AG09309 (cell line): ENCODE data around the gene RBM38.

Experiments used
- DNase-seq: peaks from one replicate; pipeline ENCODE4 v3.0.0-alpha.2; 2010; ENCODE audit warnings: low read depth
- H3K4me3 ChIP-seq: 2 replicates; pipeline ENCODE4 v1.5.1; 2011; ENCODE audit warnings: mild to moderate bottlenecking, low read depth, low read length, moderate library complexity; ENCODE audit not compliant: control insufficient read depth
- TF ChIP-seq, protein P1 (sequence below): IDR thresholded peaks from 2 replicates; pipeline ENCODE4 v1.5.1; 2011; ENCODE audit warnings: mild to moderate bottlenecking, low read depth, low read length, inconsistent platforms; ENCODE audit not compliant: insufficient read depth, control insufficient read depth; ENCODE audit errors: missing control alignments

Gene RBM38

DNA sequence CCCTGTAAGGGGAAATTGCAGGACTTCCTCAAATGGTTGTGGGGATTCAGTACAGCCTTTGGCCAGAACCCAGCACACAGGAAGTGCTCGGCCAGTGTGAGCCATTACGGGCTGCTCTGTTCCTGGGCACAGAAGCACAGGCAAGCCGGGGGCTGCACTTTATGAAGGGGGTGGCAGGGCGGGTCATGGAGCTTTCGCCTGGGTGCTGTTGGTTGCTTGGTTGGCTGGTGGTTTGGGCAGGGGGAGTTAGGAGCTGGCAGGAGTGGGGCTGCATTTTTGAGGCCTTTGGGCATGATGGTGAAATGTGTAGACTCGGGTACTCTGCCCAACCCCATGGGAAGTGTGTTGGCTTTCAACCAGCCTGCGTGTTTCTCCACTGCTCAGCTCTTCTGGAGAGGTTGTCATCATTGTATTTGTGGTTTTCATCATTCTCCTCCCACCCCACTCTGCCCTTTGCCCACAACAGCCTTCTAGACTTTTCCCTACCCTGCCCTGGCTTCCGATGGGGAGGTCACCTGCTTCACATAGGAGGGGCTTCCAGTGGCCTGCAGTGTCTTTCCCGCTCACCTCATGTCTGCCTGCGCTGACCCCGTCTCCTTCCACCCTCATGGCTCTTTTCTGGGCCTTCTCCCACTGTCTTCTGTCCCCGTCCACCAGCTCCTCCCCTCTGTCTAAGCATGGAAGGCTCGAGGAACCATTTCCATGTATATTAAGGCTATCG, 16.1 kb upstream of the RBM38 start:
- no peak overlapping the region for H3K4me3 ChIP-seq
- TF ChIP-seq, protein P1, sequence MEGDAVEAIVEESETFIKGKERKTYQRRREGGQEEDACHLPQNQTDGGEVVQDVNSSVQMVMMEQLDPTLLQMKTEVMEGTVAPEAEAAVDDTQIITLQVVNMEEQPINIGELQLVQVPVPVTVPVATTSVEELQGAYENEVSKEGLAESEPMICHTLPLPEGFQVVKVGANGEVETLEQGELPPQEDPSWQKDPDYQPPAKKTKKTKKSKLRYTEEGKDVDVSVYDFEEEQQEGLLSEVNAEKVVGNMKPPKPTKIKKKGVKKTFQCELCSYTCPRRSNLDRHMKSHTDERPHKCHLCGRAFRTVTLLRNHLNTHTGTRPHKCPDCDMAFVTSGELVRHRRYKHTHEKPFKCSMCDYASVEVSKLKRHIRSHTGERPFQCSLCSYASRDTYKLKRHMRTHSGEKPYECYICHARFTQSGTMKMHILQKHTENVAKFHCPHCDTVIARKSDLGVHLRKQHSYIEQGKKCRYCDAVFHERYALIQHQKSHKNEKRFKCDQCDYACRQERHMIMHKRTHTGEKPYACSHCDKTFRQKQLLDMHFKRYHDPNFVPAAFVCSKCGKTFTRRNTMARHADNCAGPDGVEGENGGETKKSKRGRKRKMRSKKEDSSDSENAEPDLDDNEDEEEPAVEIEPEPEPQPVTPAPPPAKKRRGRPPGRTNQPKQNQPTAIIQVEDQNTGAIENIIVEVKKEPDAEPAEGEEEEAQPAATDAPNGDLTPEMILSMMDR, result no peak
- DNase-seq, result no peak

DNA sequence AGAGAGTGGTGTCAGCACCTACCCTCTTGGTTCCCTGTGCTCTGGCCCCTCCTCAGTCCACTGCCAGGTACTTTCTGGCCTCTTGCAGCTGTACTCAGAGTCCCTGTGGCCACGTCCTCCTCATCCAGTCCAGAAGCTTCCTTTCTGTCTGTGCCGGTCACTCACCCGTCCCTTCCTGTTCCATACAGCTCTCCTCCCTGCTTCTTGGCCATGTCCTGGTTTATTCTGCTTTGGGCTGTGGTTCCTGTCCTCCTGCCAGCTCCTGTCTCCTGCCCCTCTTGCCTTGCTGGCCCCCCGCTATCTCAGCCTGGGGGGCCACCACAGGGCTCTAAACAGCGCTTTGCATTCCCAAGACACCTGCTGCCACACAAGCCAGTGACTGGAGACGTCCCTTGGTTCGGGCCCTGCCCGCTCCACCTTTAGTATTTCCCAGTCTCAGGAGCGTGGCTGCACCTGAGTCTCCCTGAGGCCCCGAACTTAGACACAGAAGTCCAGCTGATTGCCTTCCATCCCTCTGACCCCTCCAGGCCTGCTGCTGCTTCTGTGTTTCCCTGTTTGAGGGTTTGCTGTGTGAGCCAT, 15.5 kb upstream of the RBM38 start:
- TF ChIP-seq, protein P1, result no peak
- no peak for DNase-seq
- H3K4me3 ChIP-seq, result no peak overlapping the region

DNA sequence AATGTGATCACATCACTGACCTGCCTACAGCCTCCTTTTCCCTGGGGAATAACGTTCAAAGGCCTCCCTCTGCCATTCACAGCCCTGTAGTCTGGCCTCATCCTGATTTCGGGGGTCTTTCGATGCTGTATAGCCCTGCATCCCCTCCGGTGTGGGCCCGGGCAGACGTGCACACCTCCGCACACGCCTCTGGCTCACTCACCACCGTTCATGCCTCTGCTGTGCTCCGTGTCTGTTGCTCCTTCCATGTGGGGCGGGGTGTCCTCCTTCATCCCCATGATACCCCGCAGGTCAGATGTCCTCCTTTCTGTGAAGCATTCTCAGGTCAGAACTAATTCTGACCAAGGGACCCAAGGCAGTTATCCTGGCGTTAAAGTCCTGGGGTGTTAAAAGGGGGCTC, 13.8 kb upstream of the RBM38 start:
- TF ChIP-seq, protein P1, result no peak
- no peak for DNase-seq
- no peak overlapping the region for H3K4me3 ChIP-seq

DNA sequence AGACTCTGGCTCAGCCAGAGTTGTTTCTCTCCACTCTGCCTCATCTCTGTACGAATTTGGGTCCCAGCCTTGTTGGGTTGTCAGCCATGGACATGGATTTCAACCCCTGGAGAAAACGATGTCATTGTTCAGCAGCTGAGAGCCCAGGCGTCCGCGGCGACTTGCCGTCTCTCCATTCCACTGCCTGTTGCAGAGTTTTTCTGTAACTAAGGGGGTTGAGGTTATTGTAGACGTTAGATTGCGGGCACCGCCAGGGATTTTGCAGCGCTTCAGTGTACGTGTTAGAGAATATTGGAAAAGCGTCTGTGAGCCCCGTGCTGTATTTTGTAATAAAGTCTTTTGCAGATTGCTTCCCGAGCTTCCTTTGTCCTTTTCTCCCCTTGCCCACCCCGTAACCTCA, 13.1 kb upstream of the RBM38 start:
- DNase-seq, result no peak
- H3K4me3 ChIP-seq, result no peak overlapping the region
- TF ChIP-seq, protein P1, result no peak

DNA sequence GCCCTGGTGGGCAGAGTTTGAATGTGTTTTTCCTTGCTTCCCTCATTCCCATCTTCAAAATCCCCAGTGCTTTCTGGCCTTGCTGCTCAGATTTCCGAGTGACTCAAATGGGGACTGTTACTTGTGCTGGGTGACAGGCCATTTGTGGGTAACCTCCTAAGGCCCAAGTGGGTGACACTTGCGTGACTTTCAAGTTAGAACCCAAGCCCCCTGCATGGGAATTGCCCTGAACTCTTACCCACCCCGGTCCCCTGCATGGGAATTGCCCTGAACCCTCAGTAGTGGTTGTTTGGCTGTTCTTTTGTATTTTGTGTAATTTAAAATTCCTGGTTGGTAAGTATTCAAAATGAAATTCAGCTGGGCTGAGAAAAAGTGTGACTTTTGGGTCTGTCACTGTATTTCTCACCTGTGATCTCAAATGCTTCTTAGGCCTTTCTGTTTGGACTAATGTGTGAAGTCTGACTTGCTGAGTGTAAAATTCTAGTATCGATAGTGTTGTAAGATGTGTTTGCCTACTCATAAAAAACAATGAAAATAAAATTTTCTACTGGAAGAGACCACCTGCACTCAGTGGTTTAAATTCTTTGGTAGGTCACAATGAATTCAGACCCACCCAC, 12.4 kb upstream of the RBM38 start:
- TF ChIP-seq, protein P1, result no peak
- H3K4me3 ChIP-seq, result no peak overlapping the region
- DNase-seq, result no peak

DNA sequence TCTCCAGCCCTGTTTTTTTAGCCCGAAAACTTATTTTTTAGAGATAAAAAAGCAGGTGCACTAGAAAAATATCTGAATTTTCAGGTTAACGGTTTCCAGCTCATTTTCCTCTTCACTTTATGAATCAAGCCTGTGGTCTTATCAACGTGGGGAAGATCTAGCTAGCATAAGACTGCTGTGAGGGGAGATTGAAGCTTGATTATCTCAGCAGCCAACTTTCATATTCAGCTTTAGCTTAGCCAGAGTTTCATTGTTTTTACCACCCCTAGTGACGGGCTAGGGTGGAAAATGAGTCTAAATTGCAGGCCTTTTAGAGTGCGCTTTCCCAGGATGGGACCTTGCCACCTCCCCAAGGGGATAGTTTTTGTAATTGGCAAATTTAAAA, 11.9 kb upstream of the RBM38 start:
- DNase-seq, result no peak
- H3K4me3 ChIP-seq, result no peak overlapping the region
- TF ChIP-seq, protein P1, result no peak
